HCT116 (cell line): Measurements from ENCODE around the gene FGF14. TPM values are rescaled to one million over a fixed set of nuclear protein-coding genes. Genes with fewer than 3 reads are reported as not detected.

Source experiments
- ATAC-seq: fragments of 200-7000 bp; cut with Tn5 transposase; 2 replicates; pipeline ENCODE4 v1.9.1; 2020; ENCODE audit warnings: mild to moderate bottlenecking, moderate library complexity
- BruUV-seq: library from RNA; stranded (reverse); fragments of 400-500 nt; replicated peaks from 2 replicates; lab custom pipeline; 2021; lab: Mats Ljungman, UMichigan
- CTCF ChIA-PET: fragments of 300-600 bp; sonication (Branson Sonifier 250); formaldehyde crosslinking; loops from one replicate; lab custom pipeline; 2021; ENCODE audit warnings: antibody characterized with exemption; lab: Charles Lee
- POLR2A ChIA-PET: fragments of 300-600, 350-600 bp; sonication (Branson Sonifier 250); formaldehyde crosslinking; loops from one replicate; lab custom pipeline; 2021; ENCODE audit warnings: antibody characterized with exemption; lab: Charles Lee
- RAD21 ChIA-PET, 2 experiments: fragments of 300-600 bp; sonication (Branson Sonifier 250); formaldehyde crosslinking; loops; one replicate each; lab custom pipeline; 2023; ENCODE audit warnings: low total read pairs in 2 of 2; ENCODE audit not compliant: uncharacterized antibody in 2 of 2, unreplicated experiment in 2 of 2, low non-redundant PET in 1 of 2; lab: Charles Lee
- DNase-seq: peaks from one replicate; pipeline ENCODE4 v3.0.0-alpha.2; 2010; ENCODE audit warnings: low read depth, low spot score
- H2AFZ ChIP-seq: fragments of 200-600 bp; shearing (Covaris generic), sonication (generic); 2 replicates; pipeline ENCODE4 v1.6.1; 2017; ENCODE audit warnings: low read depth, mixed run types, mixed read lengths, antibody characterized with exemption, low read length; ENCODE audit not compliant: poor library complexity, severe bottlenecking
- H3K27ac ChIP-seq: 2 replicates; pipeline ENCODE4 v1.5.1; 2012; ENCODE audit warnings: low read depth, low read length
- H3K27me3 ChIP-seq: fragments of 200-600 bp; sonication (generic); 2 replicates; pipeline ENCODE4 v1.6.1; 2016; ENCODE audit warnings: mixed run types, low read length, mixed read lengths; ENCODE audit not compliant: insufficient read depth
- H3K36me3 ChIP-seq, 2 experiments: fragments of 200-500 bp in 1 of 2; fragments of 200-600 bp in 1 of 2; sonication (Bioruptor generic) in 1 of 2; sonication (generic) in 1 of 2; 2 replicates each; pipeline versions ENCODE4 v1.5.1 to v1.6.1; 2014 to 2016; ENCODE audit warnings: low read length in 2 of 2, inconsistent platforms in 1 of 2, mixed read lengths in 1 of 2, mixed run types in 1 of 2; ENCODE audit not compliant: insufficient read depth in 2 of 2, control insufficient read depth in 1 of 2
- H3K4me1 ChIP-seq, 2 experiments: fragments of 200-600 bp in 1 of 2; sonication (generic) in 1 of 2; 2 replicates each; pipeline versions ENCODE4 v1.5.1 to v1.6.1; 2012 to 2017; ENCODE audit warnings: low read length in 2 of 2, inconsistent platforms in 1 of 2, mild to moderate bottlenecking in 1 of 2, mixed read lengths in 1 of 2, mixed run types in 1 of 2, moderate library complexity in 1 of 2; ENCODE audit not compliant: insufficient read depth in 2 of 2, control insufficient read depth in 1 of 2
- H3K4me2 ChIP-seq: fragments of 200-600 bp; sonication (generic); 2 replicates; pipeline ENCODE4 v1.6.1; 2017; ENCODE audit warnings: mixed run types, low read length, mixed read lengths
- H3K4me3 ChIP-seq, 2 experiments: fragments of 200-600 bp in 1 of 2; sonication (generic) in 1 of 2; replicated peaks in 1 of 2; 2 replicates each; pipeline ENCODE4 v1.5.1; 2011 to 2016; ENCODE audit warnings: low read length in 2 of 2, control low read depth in 1 of 2, low read depth in 1 of 2, mild to moderate bottlenecking in 1 of 2, mixed read lengths in 1 of 2, mixed run types in 1 of 2
- H3K79me2 ChIP-seq: fragments of 200-600 bp; sonication (generic); 2 replicates; pipeline ENCODE4 v1.6.1; 2017; ENCODE audit warnings: mild to moderate bottlenecking, mixed run types, low read length, moderate library complexity, mixed read lengths; ENCODE audit not compliant: insufficient read depth
- H3K9ac ChIP-seq: fragments of 200-600 bp; sonication (generic); 2 replicates; pipeline ENCODE4 v1.6.1; 2016; ENCODE audit warnings: low read length, mixed read lengths
- H3K9me2 ChIP-seq: fragments of 200-600 bp; sonication (generic), shearing (Covaris generic); 2 replicates; pipeline ENCODE4 v1.6.1; 2017; ENCODE audit warnings: mixed run types, mild to moderate bottlenecking, moderate library complexity; ENCODE audit not compliant: insufficient read depth
- H3K9me3 ChIP-seq, 2 experiments: fragments of 200-500 bp in 1 of 2; fragments of 200-600 bp in 1 of 2; sonication (Bioruptor generic) in 1 of 2; sonication (generic) in 1 of 2; 2 replicates each; pipeline ENCODE4 v1.6.1; 2014 to 2017; ENCODE audit warnings: low read length in 2 of 2, mixed read lengths in 2 of 2, inconsistent platforms in 1 of 2, low read depth in 1 of 2, mild to moderate bottlenecking in 1 of 2, mixed run types in 1 of 2, moderate library complexity in 1 of 2; ENCODE audit not compliant: control insufficient read depth in 1 of 2, insufficient read depth in 1 of 2
- H4K20me1 ChIP-seq: fragments of 200-600 bp; sonication (generic), shearing (Covaris generic); 2 replicates; pipeline ENCODE4 v1.6.1; 2017; ENCODE audit warnings: mixed run types, mild to moderate bottlenecking, moderate library complexity; ENCODE audit not compliant: insufficient read depth
- CEBPB ChIP-seq: IDR thresholded peaks from 2 replicates; pipeline ENCODE4 v1.6.1; 2012; ENCODE audit warnings: low read depth
- EGR1 ChIP-seq: IDR thresholded peaks from 2 replicates; pipeline ENCODE4 v1.6.1; 2012; ENCODE audit warnings: low read depth
- ELF1 ChIP-seq: IDR thresholded peaks from 2 replicates; pipeline ENCODE4 v1.6.1; 2012; ENCODE audit warnings: low read depth, borderline replicate concordance
- EZH2 ChIP-seq: fragments of 200-600 bp; sonication (generic); IDR thresholded peaks from 2 replicates; pipeline ENCODE4 v1.6.1; 2017; ENCODE audit warnings: antibody characterized with exemption, mixed run types
- EZH2phosphoT487 ChIP-seq: fragments of 200-600 bp; IDR thresholded peaks from 2 replicates; pipeline ENCODE4 v1.6.1; 2018; ENCODE audit warnings: antibody characterized with exemption, borderline replicate concordance
- JUND ChIP-seq: IDR thresholded peaks from 2 replicates; pipeline ENCODE4 v1.6.1; 2012
- MAX ChIP-seq: IDR thresholded peaks from 2 replicates; pipeline ENCODE4 v1.6.1; 2012
- POLR2AphosphoS5 ChIP-seq: IDR thresholded peaks from 2 replicates; pipeline ENCODE4 v1.6.1; 2011; ENCODE audit warnings: mild to moderate bottlenecking, low read depth, low read length, moderate library complexity
- REST ChIP-seq: IDR thresholded peaks from 2 replicates; pipeline ENCODE4 v1.6.1; 2012; ENCODE audit warnings: low read depth
- TCF7L2 ChIP-seq: IDR thresholded peaks from 2 replicates; pipeline ENCODE4 v1.7.0; 2011; ENCODE audit warnings: borderline replicate concordance, inconsistent platforms; ENCODE audit not compliant: insufficient read depth, insufficient read length; ENCODE audit errors: extremely low read depth
- YY1 ChIP-seq: IDR thresholded peaks from 2 replicates; pipeline ENCODE4 v1.6.1; 2011; ENCODE audit warnings: low read length, low read depth, moderate library complexity, mild to moderate bottlenecking; ENCODE audit not compliant: insufficient replicate concordance; ENCODE audit errors: extremely low read depth
- ZBTB33 ChIP-seq: IDR thresholded peaks from 2 replicates; pipeline ENCODE4 v1.6.1; 2011; ENCODE audit warnings: mild to moderate bottlenecking, low read length, moderate library complexity; ENCODE audit not compliant: insufficient replicate concordance; ENCODE audit errors: extremely low read depth
- ZFX ChIP-seq: fragments of 450-650 bp; IDR thresholded peaks from 2 replicates; pipeline ENCODE4 v1.6.1; 2017
- ZNF274 ChIP-seq: fragments of 200-500 bp; sonication (Bioruptor generic); IDR thresholded peaks from 2 replicates; pipeline ENCODE4 v1.6.1; 2014; ENCODE audit warnings: mild to moderate bottlenecking, low read depth, low read length, inconsistent platforms
- intact Hi-C: fragments of 100-400 bp; cut with micrococcal nuclease; formaldehyde crosslinking; loops from 2 replicates; pipeline ENCODE4 v1.10.0; 2022
- total RNA-seq: library from RNA; stranded (reverse); gene quantifications from one replicate; pipeline ENCODE4 v1.2.1, GENCODE V29; 2021; ENCODE audit not compliant: unreplicated experiment
- TF ChIP-seq, protein P1 (sequence below): IDR thresholded peaks from 2 replicates; pipeline ENCODE4 v1.6.1; 2012

FGF14 gene
- total RNA-seq, 1 experiment from 2014 or later = not detected

- H4K20me1 ChIP-seq = no peaks in the 10 kb centered on the region
- RAD21 ChIA-PET = no interaction called here
- POLR2A ChIA-PET = no interaction called here
- no peak overlapping the region for H3K4me2 ChIP-seq
- no peak overlapping the region for H2AFZ ChIP-seq
- H3K9me3 ChIP-seq = peaks cover under 1 to 20% of the 10 kb centered on the region in 2 experiments; a peak in 2 of 4 replicates
- H3K27me3 ChIP-seq = no peaks in the 10 kb centered on the region
- ATAC-seq = no peak
- H3K79me2 ChIP-seq = no peaks in the 10 kb centered on the region
- H3K9ac ChIP-seq = no peak overlapping the region
- H3K9me2 ChIP-seq = no peaks in the 10 kb centered on the region
- no peaks in the 10 kb centered on the region for H3K4me1 ChIP-seq
- CTCF ChIA-PET = no interaction called here
- intact Hi-C loops = no loop called here
- H3K4me3 ChIP-seq = no peak overlapping the region
- no peaks in the 10 kb centered on the region for H3K36me3 ChIP-seq
- TF ChIP-seq EZH2 (no peak), TCF7L2 (no peak), MAX (no peak), YY1 (no peak), EZH2phosphoT487 (no peak), CEBPB (no peak), ZNF274 (no peak), REST (no peak), ZBTB33 (no peak), EGR1 (no peak), POLR2AphosphoS5 (no peak), JUND (no peak), ZFX (no peak), ELF1 (no peak)
- TF ChIP-seq, protein P1, sequence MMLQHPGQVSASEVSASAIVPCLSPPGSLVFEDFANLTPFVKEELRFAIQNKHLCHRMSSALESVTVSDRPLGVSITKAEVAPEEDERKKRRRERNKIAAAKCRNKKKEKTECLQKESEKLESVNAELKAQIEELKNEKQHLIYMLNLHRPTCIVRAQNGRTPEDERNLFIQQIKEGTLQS = no peak
- TF ChIP-seq, all 23 proteins: peak for 0
- no TSS peak for BruUV-seq
- no peak for DNase-seq
- no peak overlapping the region for H3K27ac ChIP-seq
These were observed 359.1 kb downstream of the FGF14 start for GRCh38 chr13:102042746-102043145.
